Measurements from ENCODE around the gene ATN1.

DNA sequence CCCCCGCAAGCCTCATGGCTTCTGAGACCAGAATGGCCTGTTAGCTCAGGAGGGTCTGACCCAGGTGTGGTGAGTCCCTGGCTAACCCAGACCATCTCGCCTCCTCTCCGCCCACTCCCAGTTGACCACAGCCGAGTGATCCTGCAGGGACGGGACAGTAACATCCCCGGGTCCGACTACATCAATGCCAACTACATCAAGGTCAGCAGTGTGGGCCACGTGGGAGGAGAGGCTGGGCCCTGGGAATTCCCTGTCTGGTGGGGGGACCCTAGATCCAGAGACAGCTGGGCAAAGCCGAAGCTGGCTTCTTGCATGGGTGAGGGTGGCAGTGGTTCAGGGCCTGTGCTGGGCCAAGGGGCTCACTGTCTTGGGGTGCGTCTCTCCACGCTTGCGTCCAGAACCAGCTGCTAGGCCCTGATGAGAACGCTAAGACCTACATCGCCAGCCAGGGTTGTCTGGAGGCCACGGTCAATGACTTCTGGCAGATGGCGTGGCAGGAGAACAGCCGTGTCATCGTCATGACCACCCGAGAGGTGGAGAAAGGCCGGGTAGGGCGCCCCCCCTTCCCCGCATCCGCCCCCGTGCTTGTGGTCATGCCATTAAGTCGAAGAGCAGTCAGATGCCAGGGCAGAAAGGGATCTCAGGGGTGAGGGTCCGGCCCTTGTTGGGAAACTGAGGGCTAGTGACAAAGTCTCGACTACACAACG is 28.4 kb downstream of the ATN1 start:
- TF ChIP-seq, protein P1, sequence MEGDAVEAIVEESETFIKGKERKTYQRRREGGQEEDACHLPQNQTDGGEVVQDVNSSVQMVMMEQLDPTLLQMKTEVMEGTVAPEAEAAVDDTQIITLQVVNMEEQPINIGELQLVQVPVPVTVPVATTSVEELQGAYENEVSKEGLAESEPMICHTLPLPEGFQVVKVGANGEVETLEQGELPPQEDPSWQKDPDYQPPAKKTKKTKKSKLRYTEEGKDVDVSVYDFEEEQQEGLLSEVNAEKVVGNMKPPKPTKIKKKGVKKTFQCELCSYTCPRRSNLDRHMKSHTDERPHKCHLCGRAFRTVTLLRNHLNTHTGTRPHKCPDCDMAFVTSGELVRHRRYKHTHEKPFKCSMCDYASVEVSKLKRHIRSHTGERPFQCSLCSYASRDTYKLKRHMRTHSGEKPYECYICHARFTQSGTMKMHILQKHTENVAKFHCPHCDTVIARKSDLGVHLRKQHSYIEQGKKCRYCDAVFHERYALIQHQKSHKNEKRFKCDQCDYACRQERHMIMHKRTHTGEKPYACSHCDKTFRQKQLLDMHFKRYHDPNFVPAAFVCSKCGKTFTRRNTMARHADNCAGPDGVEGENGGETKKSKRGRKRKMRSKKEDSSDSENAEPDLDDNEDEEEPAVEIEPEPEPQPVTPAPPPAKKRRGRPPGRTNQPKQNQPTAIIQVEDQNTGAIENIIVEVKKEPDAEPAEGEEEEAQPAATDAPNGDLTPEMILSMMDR (IDR thresholded peaks at IDR 0.05 in 4 of 5, conservative IDR thresholded peaks at IDR 0.05 in 1 of 5) = no peak
- TF ChIP-seq POLR2A (IDR thresholded peaks at IDR 0.05) = no peak
